Activated naive CD8-positive, alpha-beta T cell treated with anti-CD3 and anti-CD28 coated beads, Interleukin-2, amount 50 U/mL, for 24 hours (primary cell): ENCODE measurements around the gene PRKAR2B.

Experiments
- ATAC-seq: fragments of 150-1000 bp; cut with Tn5 transposase; one replicate; pipeline ENCODE4 v1.10.0; 2021
- DNase-seq: peaks from one replicate; pipeline ENCODE4 v3.0.0; 2021
- H3K27ac Mint-ChIP-seq: one replicate; pipeline ENCODE4 v1.8.0; 2021; ENCODE audit warnings: mild to moderate bottlenecking, mixed read lengths
- H3K27me3 Mint-ChIP-seq: one replicate; pipeline ENCODE4 v1.8.0; 2021; ENCODE audit warnings: mixed read lengths
- H3K36me3 Mint-ChIP-seq: one replicate; pipeline ENCODE4 v1.8.0; 2021; ENCODE audit warnings: low read depth, mixed read lengths
- H3K4me1 Mint-ChIP-seq: one replicate; pipeline ENCODE4 v1.8.0; 2021; ENCODE audit warnings: mixed read lengths
- H3K4me3 Mint-ChIP-seq: one replicate; pipeline ENCODE4 v1.8.0; 2021; ENCODE audit warnings: mild to moderate bottlenecking, moderate library complexity, mixed read lengths
- H3K9me3 Mint-ChIP-seq: one replicate; pipeline ENCODE4 v1.8.0; 2021; ENCODE audit warnings: mixed read lengths

PRKAR2B gene

GRCh38 chr7:107194052-107194451, 149.5 kb downstream of the PRKAR2B start:
- Mint-ChIP-seq H3K4me3 (no peak overlapping the region), H3K36me3 (peaks cover 20% of the 10 kb centered on the region), H3K27ac (peak overlapping the region; percentile 3), H3K9me3 (no peaks in the 10 kb centered on the region), H3K4me1 (peaks cover 3% of the 10 kb centered on the region), H3K27me3 (no peaks in the 10 kb centered on the region)
- ATAC-seq, result no peak
- no peak for DNase-seq

- no peak for DNase-seq
- H3K4me3 Mint-ChIP-seq, result no peak overlapping the region
- no peaks in the 10 kb centered on the region for H3K9me3 Mint-ChIP-seq
- peak overlapping the region; percentile 11 for H3K27ac Mint-ChIP-seq
- ATAC-seq, result no peak
- H3K4me1 Mint-ChIP-seq, result peaks cover 3% of the 10 kb centered on the region
- peaks cover 23% of the 10 kb centered on the region for H3K36me3 Mint-ChIP-seq
- H3K27me3 Mint-ChIP-seq, result no peaks in the 10 kb centered on the region
Observed at GRCh38 chr7:107196834-107197610, 152.5 kb downstream of the PRKAR2B start.

GRCh38 chr7:107201795-107202450, 157.4 kb downstream of the PRKAR2B start:
- Mint-ChIP-seq H3K27ac (no peak overlapping the region), H3K4me3 (no peak overlapping the region), H3K27me3 (no peaks in the 10 kb centered on the region), H3K4me1 (no peaks in the 10 kb centered on the region), H3K36me3 (peaks cover 22% of the 10 kb centered on the region), H3K9me3 (no peaks in the 10 kb centered on the region)
- ATAC-seq (peak; percentile 72), DNase-seq (peak; percentile 21)

GRCh38 chr7:107203607-107204006, 159.1 kb downstream of the PRKAR2B start:
- H3K4me1 Mint-ChIP-seq, result no peaks in the 10 kb centered on the region
- H3K27me3 Mint-ChIP-seq, result no peaks in the 10 kb centered on the region
- peaks cover 19% of the 10 kb centered on the region for H3K36me3 Mint-ChIP-seq
- H3K9me3 Mint-ChIP-seq, result no peaks in the 10 kb centered on the region
- no peak overlapping the region for H3K27ac Mint-ChIP-seq
- H3K4me3 Mint-ChIP-seq, result no peak overlapping the region
- DNase-seq (no peak), ATAC-seq (no peak)

- no peak for ATAC-seq
- H3K4me3 Mint-ChIP-seq, result no peak overlapping the region
- no peaks in the 10 kb centered on the region for H3K9me3 Mint-ChIP-seq
- H3K36me3 Mint-ChIP-seq, result peaks cover 26% of the 10 kb centered on the region
- H3K27ac Mint-ChIP-seq, result no peak overlapping the region
- no peaks in the 10 kb centered on the region for H3K27me3 Mint-ChIP-seq
- no peak for DNase-seq
- H3K4me1 Mint-ChIP-seq, result no peaks in the 10 kb centered on the region
Observed at GRCh38 chr7:107206136-107206535, 161.6 kb downstream of the PRKAR2B start.

- peaks cover 24% of the 10 kb centered on the region for H3K36me3 Mint-ChIP-seq
- no peak overlapping the region for H3K27ac Mint-ChIP-seq
- DNase-seq, result no peak
Observed at GRCh38 chr7:107206706-107207105, 162.2 kb downstream of the PRKAR2B start.

GRCh38 chr7:107207459-107207858, 163.0 kb downstream of the PRKAR2B start:
- no peak overlapping the region for H3K4me3 Mint-ChIP-seq
- no peak overlapping the region for H3K27ac Mint-ChIP-seq
- H3K4me1 Mint-ChIP-seq, result no peaks in the 10 kb centered on the region
- ATAC-seq (no peak), DNase-seq (no peak)
- H3K27me3 Mint-ChIP-seq, result no peaks in the 10 kb centered on the region
- no peaks in the 10 kb centered on the region for H3K9me3 Mint-ChIP-seq
- H3K36me3 Mint-ChIP-seq, result peaks cover 22% of the 10 kb centered on the region

More at GRCh38 chr7:107206706-107207105, 162.2 kb downstream of the PRKAR2B start:
- ATAC-seq, result no peak
- no peaks in the 10 kb centered on the region for H3K27me3 Mint-ChIP-seq
- no peaks in the 10 kb centered on the region for H3K9me3 Mint-ChIP-seq
- no peak overlapping the region for H3K4me3 Mint-ChIP-seq
- H3K4me1 Mint-ChIP-seq, result no peaks in the 10 kb centered on the region

- Mint-ChIP-seq H3K27me3 (no peaks in the 10 kb centered on the region), H3K4me3 (no peak overlapping the region), H3K36me3 (peaks cover 22% of the 10 kb centered on the region), H3K27ac (no peak overlapping the region), H3K9me3 (no peaks in the 10 kb centered on the region), H3K4me1 (no peaks in the 10 kb centered on the region)
- DNase-seq (no peak), ATAC-seq (no peak)
Observed at GRCh38 chr7:107208024-107208521, 163.6 kb downstream of the PRKAR2B start.

GRCh38 chr7:107208563-107208962, 164.1 kb downstream of the PRKAR2B start:
- no peak for ATAC-seq
- H3K9me3 Mint-ChIP-seq, result no peaks in the 10 kb centered on the region
- peaks cover 25% of the 10 kb centered on the region for H3K36me3 Mint-ChIP-seq

GRCh38 chr7:107209565-107209964, 165.1 kb downstream of the PRKAR2B start:
- H3K36me3 Mint-ChIP-seq, result peaks cover 30% of the 10 kb centered on the region
- DNase-seq (no peak), ATAC-seq (no peak)
- H3K9me3 Mint-ChIP-seq, result no peaks in the 10 kb centered on the region
- no peaks in the 10 kb centered on the region for H3K4me1 Mint-ChIP-seq
- H3K4me3 Mint-ChIP-seq, result no peak overlapping the region
- no peaks in the 10 kb centered on the region for H3K27me3 Mint-ChIP-seq
- no peak overlapping the region for H3K27ac Mint-ChIP-seq

More at GRCh38 chr7:107208563-107208962, 164.1 kb downstream of the PRKAR2B start:
- H3K4me3 Mint-ChIP-seq, result no peak overlapping the region
- H3K27ac Mint-ChIP-seq, result no peak overlapping the region
- no peak for DNase-seq
- H3K27me3 Mint-ChIP-seq, result no peaks in the 10 kb centered on the region
- H3K4me1 Mint-ChIP-seq, result no peaks in the 10 kb centered on the region

GRCh38 chr7:107210400-107210799, 165.9 kb downstream of the PRKAR2B start:
- DNase-seq, result no peak
- H3K27ac Mint-ChIP-seq, result no peak overlapping the region
- H3K27me3 Mint-ChIP-seq, result no peaks in the 10 kb centered on the region
- no peak overlapping the region for H3K4me3 Mint-ChIP-seq
- ATAC-seq, result no peak
- H3K9me3 Mint-ChIP-seq, result peaks cover 4% of the 10 kb centered on the region
- no peaks in the 10 kb centered on the region for H3K4me1 Mint-ChIP-seq
- peaks cover 37% of the 10 kb centered on the region for H3K36me3 Mint-ChIP-seq
